ENCODE measurements around the gene EHD1.

EHD1 gene

GRCh38 chr11:64878494-64879243 is at the start of gene EHD1:
TSS of gene EHD1 (minus strand) at chr11:64878621. CDS start at chr11:64878464, 157 bp downstream.
- TF ChIP-seq CTCF (IDR thresholded peaks at IDR 0.05; ENCODE audit: low read depth, low read length, missing control alignments): peak; percentile 55
- DNase-seq (ENCODE audit: low read depth): peak; percentile 93
- peak within 1 kb of the TSS; percentile 92 for H3K4me3 ChIP-seq (ENCODE audit: low read depth, low read length)

- DNase-seq (ENCODE audit: low read depth): no peak
- H3K4me3 ChIP-seq (ENCODE audit: low read depth, low read length): no peak overlapping the region
- no peak for TF ChIP-seq CTCF (IDR thresholded peaks at IDR 0.05; ENCODE audit: low read depth, low read length, missing control alignments)
Observed at GRCh38 chr11:64926689-64927088, 48.3 kb upstream of the EHD1 start.

DNA sequence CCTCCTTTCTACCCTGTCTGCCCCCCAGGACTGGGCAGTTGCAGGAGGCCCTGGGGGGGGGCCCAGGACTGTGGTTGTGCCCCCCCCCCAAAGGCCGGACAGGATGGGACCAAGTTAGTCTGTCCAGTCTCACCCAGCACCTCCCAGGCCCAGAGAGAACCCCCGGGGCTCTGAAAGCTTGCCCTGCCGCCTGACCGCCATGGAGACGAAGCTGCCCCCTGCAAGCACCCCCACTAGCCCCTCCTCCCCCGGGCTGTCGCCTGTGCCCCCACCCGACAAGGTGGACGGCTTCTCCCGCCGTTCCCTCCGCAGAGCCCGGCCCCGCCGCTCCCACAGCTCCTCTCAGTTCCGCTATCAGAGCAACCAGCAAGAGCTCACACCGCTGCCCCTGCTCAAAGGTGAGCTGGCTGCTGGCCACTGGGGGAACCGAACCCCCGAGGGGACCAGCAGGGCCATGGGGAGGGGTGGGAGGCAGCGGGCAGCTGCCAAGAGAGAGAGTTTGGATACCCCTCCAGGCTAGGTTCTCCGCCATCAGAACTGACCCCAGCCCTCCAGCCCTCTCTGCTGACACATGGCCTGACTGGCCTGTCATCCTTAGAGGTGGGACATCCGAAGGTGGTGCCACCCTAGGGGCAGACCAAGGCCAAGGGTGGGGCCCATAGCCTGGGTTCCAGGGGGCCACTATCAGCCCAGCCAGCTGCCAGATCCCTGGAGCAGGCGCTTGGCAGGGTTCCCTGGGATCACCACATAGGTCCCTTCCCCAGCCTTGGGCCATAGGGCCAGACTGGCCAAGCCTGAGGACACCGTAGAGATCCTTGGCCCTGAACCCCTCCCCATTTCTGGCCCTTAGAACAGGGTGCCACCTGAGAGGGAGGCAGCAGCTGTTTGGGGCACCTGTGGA is 47.4 kb upstream of the EHD1 start:
- peak overlapping the region; percentile 76; the same call in 1 of the 2 replicates for H3K4me3 ChIP-seq (ENCODE audit: low read depth, low read length)

DNA sequence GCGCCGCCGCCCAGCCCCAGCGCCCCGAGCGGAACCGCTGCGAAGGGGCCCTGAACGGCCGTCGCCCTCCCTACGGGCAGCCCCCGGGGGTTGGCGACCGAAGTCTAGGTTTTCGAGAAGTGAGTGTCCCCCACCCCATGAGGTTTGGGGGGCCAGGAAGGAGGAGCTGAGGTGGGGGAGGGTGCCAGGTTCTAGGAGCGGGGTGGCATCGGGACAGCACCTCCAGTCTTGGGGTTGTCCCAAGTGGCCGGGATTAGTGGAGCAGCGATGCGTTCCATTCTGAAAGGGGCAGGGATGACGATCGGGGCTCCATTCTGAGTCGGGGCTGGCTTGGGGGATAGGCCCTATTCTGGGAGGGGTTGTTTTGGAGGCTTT is 46.5 kb upstream of the EHD1 start:
- peak overlapping the region; percentile 76 for H3K4me3 ChIP-seq (ENCODE audit: low read depth, low read length)
- no peak for TF ChIP-seq CTCF (IDR thresholded peaks at IDR 0.05; ENCODE audit: low read depth, low read length, missing control alignments)
- no peak for DNase-seq (ENCODE audit: low read depth)

More for the DNA sequence above, 47.4 kb upstream of the EHD1 start:
- DNase-seq (ENCODE audit: low read depth): no peak
- no peak for TF ChIP-seq CTCF (IDR thresholded peaks at IDR 0.05; ENCODE audit: low read depth, low read length, missing control alignments)

DNA sequence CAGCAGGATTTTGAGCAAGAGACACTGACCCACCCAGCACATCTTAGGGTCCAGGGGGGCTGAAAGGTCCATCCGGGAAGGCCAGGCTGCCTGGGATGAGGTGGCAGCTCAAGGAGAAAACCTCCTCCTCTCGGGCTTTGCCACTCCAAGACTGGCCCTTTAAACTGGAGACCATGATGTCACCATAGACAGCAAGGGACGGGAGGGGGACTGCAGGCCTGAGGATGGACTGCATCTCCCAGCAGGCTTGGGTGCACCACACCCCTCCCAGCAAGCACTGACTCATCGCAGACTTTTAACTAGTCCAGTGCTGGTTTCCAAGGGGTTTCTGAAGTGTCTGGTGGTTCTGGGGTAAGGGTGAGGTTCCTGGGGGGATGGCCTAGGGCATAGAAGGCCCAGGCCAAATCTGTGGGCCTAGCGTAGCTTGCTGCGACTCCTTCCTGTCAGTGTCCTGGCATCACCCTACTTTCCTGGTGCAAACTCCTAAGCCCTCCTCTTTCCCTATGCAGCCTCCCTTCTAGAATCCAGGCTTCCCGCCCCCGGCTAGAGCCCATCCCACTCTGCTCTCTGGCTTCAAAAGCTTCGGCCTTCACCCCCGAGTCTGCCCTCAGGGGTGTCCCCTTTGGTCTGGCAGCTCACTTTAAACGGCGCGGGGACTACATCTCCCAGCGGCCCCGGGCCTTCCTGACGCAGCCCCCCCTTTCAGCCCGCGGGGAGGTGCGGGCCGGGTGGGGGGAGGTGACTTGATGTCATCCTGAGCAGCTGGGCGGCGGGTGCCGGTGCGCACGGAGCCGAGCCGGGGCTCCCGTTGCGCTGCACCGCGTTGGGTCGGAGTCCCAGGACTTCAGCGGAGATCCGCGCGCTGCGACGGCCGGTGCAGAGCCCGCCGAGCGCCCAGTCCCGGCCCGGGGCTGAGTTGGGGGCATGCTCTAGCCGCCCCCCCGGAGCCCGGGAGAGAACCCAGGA is 45.8 kb upstream of the EHD1 start, which contains the start of gene PPP2R5B:
PPP2R5B (plus strand) TSS at position 746 of the 966 bp plus-strand sequence. CDS start 1,046 bp downstream, outside the sequence.
- peak; percentile 75 for DNase-seq (ENCODE audit: low read depth)
- H3K4me3 ChIP-seq (ENCODE audit: low read depth, low read length): peak within 1 kb of the TSS; percentile 76
- no peak for TF ChIP-seq CTCF (IDR thresholded peaks at IDR 0.05; ENCODE audit: low read depth, low read length, missing control alignments)

- H3K4me3 ChIP-seq (ENCODE audit: low read depth, low read length): no peak overlapping the region
- TF ChIP-seq CTCF (IDR thresholded peaks at IDR 0.05; ENCODE audit: low read depth, low read length, missing control alignments): no peak
- no peak for DNase-seq (ENCODE audit: low read depth)
Observed at GRCh38 chr11:64923151-64923661, 44.8 kb upstream of the EHD1 start.
